T-helper 2 cell treated with Interferon-gamma antibody and Interleukin-4, amounts not matched to agents 100 ng/mL and 5 ng/mL, for 36 hours (primary cell): ENCODE data around the gene ENTPD3. TPM values are rescaled to one million over a fixed set of nuclear protein-coding genes. Genes with fewer than 3 reads are reported as not detected.

Experiments
- intact Hi-C: fragments of 100-400 bp; cut with micrococcal nuclease; formaldehyde crosslinking; loops from one replicate; pipeline ENCODE4 v1.15.1; 2023
- total RNA-seq: library from RNA; stranded (reverse); gene quantifications from 2 replicates; pipeline ENCODE4 v1.2.3, GENCODE V29; 2022

Gene ENTPD3, protein sequence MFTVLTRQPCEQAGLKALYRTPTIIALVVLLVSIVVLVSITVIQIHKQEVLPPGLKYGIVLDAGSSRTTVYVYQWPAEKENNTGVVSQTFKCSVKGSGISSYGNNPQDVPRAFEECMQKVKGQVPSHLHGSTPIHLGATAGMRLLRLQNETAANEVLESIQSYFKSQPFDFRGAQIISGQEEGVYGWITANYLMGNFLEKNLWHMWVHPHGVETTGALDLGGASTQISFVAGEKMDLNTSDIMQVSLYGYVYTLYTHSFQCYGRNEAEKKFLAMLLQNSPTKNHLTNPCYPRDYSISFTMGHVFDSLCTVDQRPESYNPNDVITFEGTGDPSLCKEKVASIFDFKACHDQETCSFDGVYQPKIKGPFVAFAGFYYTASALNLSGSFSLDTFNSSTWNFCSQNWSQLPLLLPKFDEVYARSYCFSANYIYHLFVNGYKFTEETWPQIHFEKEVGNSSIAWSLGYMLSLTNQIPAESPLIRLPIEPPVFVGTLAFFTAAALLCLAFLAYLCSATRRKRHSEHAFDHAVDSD
- total RNA-seq: not detected in 2 replicates

- intact Hi-C loops: no loop called here
These were observed at the start of gene ENTPD3 for GRCh38 chr3:40387001-40387894. TSS of gene ENTPD3 (plus strand) at chr3:40387184. CDS start at chr3:40388058, 874 bp downstream.

DNA sequence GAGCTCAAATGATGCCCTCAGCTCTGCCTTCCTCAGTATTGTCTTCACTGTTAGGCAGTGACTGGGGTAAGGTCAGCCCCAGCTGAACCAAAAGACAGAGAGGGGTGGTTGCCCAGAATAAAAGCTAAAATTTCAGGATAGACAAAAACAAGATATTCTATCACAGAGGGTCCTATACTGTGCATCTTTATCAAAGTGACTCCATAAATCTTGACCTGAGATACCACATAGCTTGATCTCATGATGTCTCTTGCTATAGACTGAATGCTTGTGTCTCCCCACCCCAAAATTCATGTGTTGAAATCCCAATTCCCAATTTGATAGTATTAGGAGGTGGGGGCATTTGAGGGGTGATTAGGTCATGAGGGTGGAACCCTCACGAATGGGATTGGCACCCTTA lies 47.1 kb upstream of the ENTPD3 start:
- intact Hi-C loops: no loop called here

GRCh38 chr3:40340541-40341170 lies 46.3 kb upstream of the ENTPD3 start:
- intact Hi-C loops: no loop called here

DNA sequence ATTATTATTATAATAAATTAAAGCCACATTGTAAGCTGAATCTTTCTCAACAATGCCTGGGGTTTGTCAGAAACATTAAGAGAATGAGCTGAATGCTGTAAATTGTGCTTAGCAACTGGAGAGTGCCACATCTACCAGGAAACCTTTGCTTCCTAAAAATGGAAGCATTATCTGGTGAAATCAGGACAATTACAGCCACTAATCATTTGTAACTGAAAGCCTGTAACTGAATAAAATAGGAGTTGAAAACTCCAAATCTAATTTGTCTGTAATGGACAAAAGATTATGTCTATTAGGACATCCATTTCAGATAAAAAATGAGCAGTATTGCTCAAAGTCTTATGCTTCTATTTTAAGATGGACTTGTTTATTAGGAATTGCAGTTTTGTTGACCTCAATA lies 45.3 kb upstream of the ENTPD3 start:
- intact Hi-C loops: no loop called here

DNA sequence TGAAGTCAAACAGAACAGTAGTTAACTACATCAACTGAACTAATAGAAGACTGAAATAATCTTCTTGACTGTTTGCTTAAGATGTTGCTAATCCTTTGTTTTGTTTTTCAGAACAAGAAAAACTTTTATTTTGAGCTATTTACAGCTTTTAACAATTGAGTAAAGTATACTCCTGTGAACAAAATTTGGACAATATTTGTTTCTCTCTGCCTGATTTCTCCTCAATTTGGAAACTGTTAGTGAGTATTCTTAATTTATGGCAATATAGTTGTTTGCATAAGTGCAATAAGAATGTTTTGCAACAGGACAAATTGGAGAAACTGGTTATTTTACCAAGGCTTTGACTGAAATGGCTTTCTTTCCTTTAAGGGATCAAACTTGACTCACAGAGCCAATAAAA lies 36.5 kb upstream of the ENTPD3 start:
- intact Hi-C loops: no loop called here

DNA sequence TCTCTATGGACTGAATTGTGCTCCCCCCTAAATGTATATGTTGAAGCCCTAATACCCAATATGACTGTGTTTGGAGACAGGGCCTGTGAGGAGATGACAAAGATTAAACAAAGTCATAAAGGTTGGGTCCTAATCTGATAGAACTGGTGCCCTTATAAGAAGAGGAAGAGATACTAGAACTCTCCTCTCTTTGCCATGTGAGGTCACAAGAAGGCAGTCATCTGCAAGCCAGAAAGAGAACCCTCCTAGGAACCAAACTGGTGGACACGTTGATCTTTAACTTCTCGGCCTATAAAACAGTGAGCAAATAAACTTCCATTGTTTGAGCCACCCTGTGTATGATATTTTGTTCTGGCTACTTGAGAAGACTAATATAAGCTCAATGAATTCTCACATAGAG lies 31.6 kb upstream of the ENTPD3 start:
- intact Hi-C loops: no loop called here

GRCh38 chr3:40358454-40358853 lies 28.5 kb upstream of the ENTPD3 start:
- intact Hi-C loops: no loop called here

DNA sequence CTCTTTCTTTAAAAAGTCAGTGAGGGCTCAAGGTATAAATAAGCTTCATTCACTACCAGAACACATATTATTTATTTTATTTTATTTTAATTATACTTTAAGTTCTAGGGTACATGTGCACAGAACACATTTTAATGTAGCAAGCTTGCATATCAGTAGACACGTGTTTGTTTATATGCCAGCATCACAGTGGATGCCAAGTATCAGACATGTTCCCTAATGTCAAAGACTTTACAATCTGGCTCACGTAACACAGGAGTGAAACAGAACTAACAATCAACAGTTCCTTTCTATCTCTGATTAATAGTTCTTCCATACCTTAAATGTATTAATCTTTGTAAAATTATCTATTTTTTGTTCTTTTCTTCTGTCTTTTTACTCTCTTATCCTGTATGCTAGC lies 23.3 kb upstream of the ENTPD3 start:
- intact Hi-C loops: no loop called here

- intact Hi-C loops: no loop called here
These were observed 20.5 kb upstream of the ENTPD3 start for GRCh38 chr3:40366203-40367162.

GRCh38 chr3:40369716-40370115 lies 17.3 kb upstream of the ENTPD3 start:
- intact Hi-C loops: no loop called here

GRCh38 chr3:40377822-40378221 lies 9.2 kb upstream of the ENTPD3 start:
- intact Hi-C loops: no loop called here

DNA sequence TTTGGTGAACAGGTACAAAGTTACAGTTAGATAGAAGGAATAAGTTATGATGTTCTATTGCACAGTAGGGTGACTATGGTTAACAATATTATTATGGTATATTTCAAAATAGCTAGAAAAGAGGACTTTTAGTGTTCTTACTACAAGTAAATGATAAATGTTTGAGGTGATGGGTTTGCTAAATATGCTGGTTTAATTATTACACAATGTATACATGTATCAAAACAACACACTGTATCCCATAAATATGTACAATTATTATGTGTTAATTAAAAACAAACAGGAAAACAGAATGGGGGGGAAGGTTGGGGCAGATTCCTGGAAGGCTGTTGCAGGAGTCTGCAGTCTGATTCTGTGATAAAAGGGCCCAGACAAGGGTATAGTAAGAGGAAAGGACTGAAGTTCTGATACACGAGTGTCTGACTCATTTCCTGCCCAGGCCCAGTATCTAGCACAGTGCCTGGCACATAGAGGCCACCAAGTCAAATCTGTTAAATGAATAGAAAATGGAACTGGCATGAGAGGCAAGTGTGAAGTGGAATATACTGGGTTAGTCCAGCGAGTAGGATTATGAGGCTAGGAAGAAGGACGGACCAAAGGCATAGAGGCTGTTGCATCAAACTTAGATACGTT lies 7.2 kb upstream of the ENTPD3 start:
- intact Hi-C loops: no loop called here

DNA sequence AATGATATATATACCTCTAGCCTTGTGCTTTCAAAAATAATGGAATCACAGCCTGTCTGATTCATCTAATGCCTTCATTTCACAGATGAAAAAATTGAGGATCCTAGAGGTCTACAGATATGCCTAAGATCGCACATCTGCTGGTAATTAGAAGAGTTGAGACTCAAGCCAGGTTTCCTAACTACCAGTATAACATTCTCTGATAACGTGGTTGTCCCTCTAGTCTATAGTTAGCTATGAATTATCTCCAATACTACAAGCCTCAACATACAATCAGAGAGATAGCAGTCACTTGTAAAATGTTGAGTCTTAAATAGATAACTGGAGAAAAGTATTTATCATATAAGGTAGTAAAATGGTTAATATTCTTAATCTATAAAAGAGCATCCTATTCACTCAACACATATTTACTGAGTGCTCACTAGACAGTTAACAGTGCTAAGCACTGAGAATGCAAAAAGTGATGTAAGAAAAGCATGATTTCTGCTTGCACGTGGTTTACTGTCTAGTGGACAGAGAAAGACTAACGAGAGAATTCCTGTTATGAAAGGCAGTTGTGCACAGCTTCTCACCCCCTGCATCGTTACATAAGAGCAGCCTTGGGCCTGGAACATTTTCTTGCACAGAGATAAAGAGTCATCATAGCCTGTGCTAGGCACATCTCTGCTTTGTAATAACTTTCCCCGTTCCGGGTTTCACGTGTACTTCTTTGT lies 4.9 kb upstream of the ENTPD3 start:
- intact Hi-C loops: no loop called here

DNA sequence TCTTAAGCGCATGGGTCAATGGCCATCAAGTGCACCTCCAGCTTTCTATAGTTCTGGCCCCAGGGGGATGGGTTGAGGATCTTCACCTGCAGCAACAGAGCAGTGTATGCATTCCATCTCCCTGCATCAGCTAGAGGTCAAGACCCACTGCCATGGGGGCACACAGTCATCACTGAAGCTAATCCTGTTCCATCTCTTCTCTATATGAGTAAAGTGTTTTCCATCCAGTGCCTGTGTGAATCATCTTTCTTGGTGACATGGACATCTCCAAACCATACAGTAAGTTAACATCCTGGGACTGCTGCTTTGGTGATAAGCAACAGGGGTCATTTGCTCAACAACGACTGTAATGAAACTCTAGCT lies 4.4 kb upstream of the ENTPD3 start:
- intact Hi-C loops: no loop called here

DNA sequence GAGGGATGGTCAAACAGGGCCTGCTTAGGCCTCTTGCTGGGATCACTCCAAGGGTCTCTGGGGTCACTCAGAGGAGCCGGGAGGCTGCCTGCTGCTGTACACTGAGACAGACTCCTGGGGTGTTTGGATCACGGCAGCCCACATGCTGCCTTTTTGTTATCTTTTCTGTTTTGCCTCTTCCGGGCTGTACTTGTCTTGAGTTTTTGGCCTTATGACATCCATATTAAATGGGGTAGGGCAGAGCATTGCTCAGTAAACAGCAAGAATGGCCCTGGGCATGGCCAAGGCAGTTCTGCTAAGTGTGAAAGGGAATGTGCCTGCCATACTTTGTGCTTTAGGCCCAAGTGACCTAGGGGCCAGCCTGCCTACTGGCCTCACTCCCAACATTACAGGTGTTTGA lies 771 bp upstream of the ENTPD3 start:
- intact Hi-C loops: no loop called here

- intact Hi-C loops: no loop called here
These were observed 891 bp downstream of the ENTPD3 start for GRCh38 chr3:40387895-40388254.

- intact Hi-C loops: no loop called here
These were observed 9.4 kb downstream of the ENTPD3 start for GRCh38 chr3:40396406-40396805.

DNA sequence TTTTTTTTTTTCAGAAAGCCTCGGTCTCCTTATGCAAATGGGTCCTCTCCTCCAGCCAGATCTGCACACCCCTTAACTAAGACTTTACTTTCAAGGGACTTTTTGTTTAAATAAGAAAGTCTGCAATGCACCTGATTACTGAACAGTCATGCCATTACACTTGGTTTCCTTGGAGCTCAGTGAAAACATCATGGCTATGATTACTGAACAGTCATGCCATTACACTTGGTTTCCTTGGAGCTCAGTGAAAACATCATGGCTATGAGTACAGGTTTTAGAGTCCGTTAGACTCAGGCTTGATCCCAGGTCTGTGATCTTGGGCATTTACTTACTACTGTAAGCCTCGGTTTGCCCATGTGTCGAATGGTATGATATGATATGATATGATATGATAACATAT lies 10.1 kb downstream of the ENTPD3 start:
- intact Hi-C loops: no loop called here

DNA sequence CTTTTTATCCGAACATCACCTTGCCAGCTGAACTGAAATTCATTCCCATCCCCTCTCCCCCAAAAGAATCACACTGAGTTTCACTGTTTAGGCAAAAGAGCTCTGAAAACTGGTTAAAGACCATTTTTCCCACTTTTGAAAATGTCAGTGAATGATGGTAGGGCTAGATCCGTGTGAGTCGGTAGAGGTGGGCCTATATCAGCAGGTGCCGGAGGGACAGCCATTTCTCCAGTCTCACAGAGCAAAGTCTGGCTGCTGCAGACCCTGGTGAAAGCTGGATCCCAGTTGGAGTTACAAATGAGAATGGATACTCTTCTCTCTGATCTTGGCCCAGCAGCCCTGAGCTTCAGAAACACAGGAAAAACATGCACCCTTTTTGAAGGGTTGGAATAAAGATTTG lies 10.9 kb downstream of the ENTPD3 start:
- intact Hi-C loops: no loop called here

- intact Hi-C loops: no loop called here
These were observed 11.4 kb downstream of the ENTPD3 start for GRCh38 chr3:40398346-40398745.
